Measurements from ENCODE around the gene TPT1. TPM values are rescaled to one million over a fixed set of nuclear protein-coding genes. Genes with fewer than 3 reads are reported as not detected.
"Not testable (repeated sequence)": the region's sequence is repeated elsewhere in the genome, so short reads cannot be mapped to it uniquely, and the experiment has no call there.

TPT1 gene
- total RNA-seq, 1 experiment from 2014 or later = 3,611 TPM

GRCh38 chr13:45350152-45350551 lies 9.2 kb upstream of the TPT1 start:
- H3K36me3 Mint-ChIP-seq (ENCODE audit: insufficient read depth, unreplicated experiment) = peaks cover 55% of the 10 kb centered on the region
- Histone ChIP-seq H3K9me3 (no peaks in the 10 kb centered on the region), H3K4me3 (ENCODE audit: low read depth, low read length) (no peak overlapping the region), H3K4me1 (no peaks in the 10 kb centered on the region), H3K27me3 (replicated peaks; ENCODE audit: control insufficient read depth, insufficient read depth, low read length) (no peaks in the 10 kb centered on the region), H3K36me3 (ENCODE audit: control insufficient read depth, insufficient read depth, low read length) (peaks cover 2% of the 10 kb centered on the region; the same call in 1 of the 2 replicates)
- CTCF ChIA-PET = no interaction called here
- H3K9me3 Mint-ChIP-seq (ENCODE audit: unreplicated experiment) = no peaks in the 10 kb centered on the region
- no peak for DNase-seq
- H3K4me3 Mint-ChIP-seq (ENCODE audit: unreplicated experiment) = no peak overlapping the region
- intact Hi-C loops (cut with micrococcal nuclease; ENCODE audit: unreplicated experiment) = no loop called here
- POLR2A ChIA-PET = interaction anchor here (0.6 kb wide), 1 partner anchor 168 kb away, joined by 10 read pairs; no protein-coding TSS in a partner anchor
- BruUV-seq (replicated peaks) = no TSS peak
- no peaks in the 10 kb centered on the region for H3K4me1 Mint-ChIP-seq (ENCODE audit: low read depth, unreplicated experiment)
- TF ChIP-seq CTCF (IDR thresholded peaks at IDR 0.05; ENCODE audit: insufficient read depth in 1 of 2, low read depth in 1 of 2, low read length in 1 of 2, severe bottlenecking in 1 of 2, unreplicated experiment in 1 of 2) = no peak
- no peak overlapping the region for H3K27ac Mint-ChIP-seq (ENCODE audit: unreplicated experiment)
- H3K27me3 Mint-ChIP-seq (ENCODE audit: insufficient read depth, unreplicated experiment) = no peaks in the 10 kb centered on the region

- H3K27me3 Mint-ChIP-seq (ENCODE audit: insufficient read depth, unreplicated experiment) = no peaks in the 10 kb centered on the region
- ChIA-PET CTCF (no interaction called here), POLR2A (interaction anchor here (0.6 kb wide), 1 partner anchor 167 kb away, joined by 10 read pairs; no protein-coding TSS in a partner anchor)
- H3K27me3 ChIP-seq (replicated peaks; ENCODE audit: control insufficient read depth, insufficient read depth, low read length) = no peaks in the 10 kb centered on the region
- H3K4me1 ChIP-seq = no peaks in the 10 kb centered on the region
- no peaks in the 10 kb centered on the region for H3K4me1 Mint-ChIP-seq (ENCODE audit: low read depth, unreplicated experiment)
- H3K4me3 ChIP-seq (ENCODE audit: low read depth, low read length) = no peak overlapping the region
- TF ChIP-seq CTCF (IDR thresholded peaks at IDR 0.05; ENCODE audit: insufficient read depth in 1 of 2, low read depth in 1 of 2, low read length in 1 of 2, severe bottlenecking in 1 of 2, unreplicated experiment in 1 of 2) = no peak
- no peak for DNase-seq
- peak overlapping the region; percentile 6 for H3K27ac Mint-ChIP-seq (ENCODE audit: unreplicated experiment)
- peaks cover 4% of the 10 kb centered on the region for H3K36me3 ChIP-seq (ENCODE audit: control insufficient read depth, insufficient read depth, low read length)
- peaks cover 59% of the 10 kb centered on the region for H3K36me3 Mint-ChIP-seq (ENCODE audit: insufficient read depth, unreplicated experiment)
- no peak overlapping the region for H3K4me3 Mint-ChIP-seq (ENCODE audit: unreplicated experiment)
- no peaks in the 10 kb centered on the region for H3K9me3 Mint-ChIP-seq (ENCODE audit: unreplicated experiment)
- H3K9me3 ChIP-seq = no peaks in the 10 kb centered on the region
- BruUV-seq (replicated peaks) = no TSS peak
- intact Hi-C loops (cut with micrococcal nuclease; ENCODE audit: unreplicated experiment) = no loop called here
Observed at GRCh38 chr13:45349438-45349837, 8.5 kb upstream of the TPT1 start.

- H3K4me3 Mint-ChIP-seq (ENCODE audit: unreplicated experiment); H3K27me3 Mint-ChIP-seq (ENCODE audit: insufficient read depth, unreplicated experiment); DNase-seq; H3K4me1 Mint-ChIP-seq (ENCODE audit: low read depth, unreplicated experiment); H3K27me3 ChIP-seq (replicated peaks; ENCODE audit: control insufficient read depth, insufficient read depth, low read length); POLR2A ChIA-PET; BruUV-seq (replicated peaks); H3K9me3 Mint-ChIP-seq (ENCODE audit: unreplicated experiment); H3K4me3 ChIP-seq (ENCODE audit: low read depth, low read length); intact Hi-C loops (cut with micrococcal nuclease; ENCODE audit: unreplicated experiment); H3K36me3 ChIP-seq (ENCODE audit: control insufficient read depth, insufficient read depth, low read length); H3K27ac Mint-ChIP-seq (ENCODE audit: unreplicated experiment); H3K9me3 ChIP-seq: not testable (repeated sequence)
- CTCF ChIA-PET = interaction anchor here (0.6 kb wide), 1 partner anchor 51 kb away, joined by 3 read pairs; no protein-coding TSS in a partner anchor
- peaks cover 76% of the 10 kb centered on the region for H3K36me3 Mint-ChIP-seq (ENCODE audit: insufficient read depth, unreplicated experiment)
- peaks cover 11% of the 10 kb centered on the region for H3K4me1 ChIP-seq
Observed at GRCh38 chr13:45344064-45344463, 3.1 kb upstream of the TPT1 start.

DNA sequence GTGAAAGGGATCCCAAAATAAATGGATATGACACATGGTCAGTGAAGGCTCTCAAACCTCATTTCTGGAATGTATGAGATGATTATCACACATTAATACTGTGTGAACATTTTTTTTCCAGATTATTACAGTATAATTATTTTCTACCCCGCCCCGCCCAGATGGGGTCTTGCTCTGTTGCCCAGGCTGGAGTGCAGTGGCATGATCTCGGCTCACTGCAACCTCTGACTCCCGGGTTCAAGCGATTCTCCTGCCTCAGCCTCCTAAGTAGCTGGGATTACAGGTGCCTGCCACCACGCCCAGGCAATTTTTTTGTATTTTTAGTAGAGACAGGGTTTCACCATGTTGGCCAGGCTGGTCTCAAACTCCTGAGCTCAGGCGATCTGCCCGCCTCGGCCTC lies 2.1 kb upstream of the TPT1 start:
- Mint-ChIP-seq H3K27ac (ENCODE audit: unreplicated experiment) (peak overlapping the region; percentile 98), H3K4me3 (ENCODE audit: unreplicated experiment) (peak overlapping the region; percentile 94), H3K36me3 (ENCODE audit: insufficient read depth, unreplicated experiment) (peaks cover 83% of the 10 kb centered on the region), H3K4me1 (ENCODE audit: low read depth, unreplicated experiment) (peaks cover 10% of the 10 kb centered on the region)
- peaks cover 10% of the 10 kb centered on the region for H3K36me3 ChIP-seq (ENCODE audit: control insufficient read depth, insufficient read depth, low read length)
- POLR2A ChIA-PET; CTCF ChIA-PET; H3K9me3 Mint-ChIP-seq (ENCODE audit: unreplicated experiment); H3K9me3 ChIP-seq; DNase-seq; intact Hi-C loops (cut with micrococcal nuclease; ENCODE audit: unreplicated experiment); H3K4me3 ChIP-seq (ENCODE audit: low read depth, low read length); H3K27me3 Mint-ChIP-seq (ENCODE audit: insufficient read depth, unreplicated experiment); BruUV-seq (replicated peaks); H3K27me3 ChIP-seq (replicated peaks; ENCODE audit: control insufficient read depth, insufficient read depth, low read length): not testable (repeated sequence)
- peaks cover 21% of the 10 kb centered on the region for H3K4me1 ChIP-seq

GRCh38 chr13:45342668-45343067 lies 1.7 kb upstream of the TPT1 start:
- Histone ChIP-seq H3K4me3 (ENCODE audit: low read depth, low read length) (peak overlapping the region; percentile 74), H3K36me3 (ENCODE audit: control insufficient read depth, insufficient read depth, low read length) (peaks cover 13% of the 10 kb centered on the region), H3K4me1 (peaks cover 25% of the 10 kb centered on the region)
- H3K9me3 ChIP-seq; intact Hi-C loops (cut with micrococcal nuclease; ENCODE audit: unreplicated experiment); H3K27me3 Mint-ChIP-seq (ENCODE audit: insufficient read depth, unreplicated experiment); BruUV-seq (replicated peaks); DNase-seq; H3K27me3 ChIP-seq (replicated peaks; ENCODE audit: control insufficient read depth, insufficient read depth, low read length); POLR2A ChIA-PET; H3K9me3 Mint-ChIP-seq (ENCODE audit: unreplicated experiment): not testable (repeated sequence)
- CTCF ChIA-PET = interaction anchor here (1.3 kb wide), 1 partner anchor 122 kb away, joined by 4 read pairs; the partner anchor contains the start of gene COG3
- Mint-ChIP-seq H3K4me1 (ENCODE audit: low read depth, unreplicated experiment) (peaks cover 10% of the 10 kb centered on the region), H3K36me3 (ENCODE audit: insufficient read depth, unreplicated experiment) (peaks cover 83% of the 10 kb centered on the region), H3K27ac (ENCODE audit: unreplicated experiment) (peak overlapping the region; percentile 98), H3K4me3 (ENCODE audit: unreplicated experiment) (peak overlapping the region; percentile 94)

All from Caco-2 (cell line).